DOHH2 (cell line): ENCODE data around the gene GFOD2.

Experiments used
- H3F3A ChIP-seq: fragments of 200-600 bp; sonication (generic), shearing (Covaris generic); 2 replicates; pipeline ENCODE4 v1.6.0; 2016; ENCODE audit warnings: antibody characterized with exemption, mild to moderate bottlenecking; ENCODE audit not compliant: control insufficient read depth, insufficient read depth
- H3K27ac ChIP-seq: fragments of 200-600 bp; sonication (generic); 2 replicates; pipeline ENCODE4 v1.5.1; 2014; ENCODE audit warnings: low read depth, mild to moderate bottlenecking, low read length, moderate library complexity
- H3K27me3 ChIP-seq: fragments of 200-600 bp; sonication (generic); 2 replicates; pipeline ENCODE4 v1.6.1; 2014; ENCODE audit warnings: mild to moderate bottlenecking, low read length, mixed read lengths; ENCODE audit not compliant: control insufficient read depth
- H3K36me3 ChIP-seq: fragments of 200-600 bp; sonication (generic); 2 replicates; pipeline ENCODE4 v1.6.1; 2014; ENCODE audit warnings: mild to moderate bottlenecking, low read length, moderate library complexity, mixed read lengths; ENCODE audit not compliant: control insufficient read depth
- H3K4me1 ChIP-seq: fragments of 200-600 bp; sonication (generic); 2 replicates; pipeline ENCODE4 v1.6.1; 2014; ENCODE audit warnings: mild to moderate bottlenecking, low read length, mixed read lengths; ENCODE audit not compliant: control insufficient read depth
- H3K4me2 ChIP-seq: fragments of 200-600 bp; sonication (generic); 2 replicates; pipeline ENCODE4 v1.6.0; 2014; ENCODE audit warnings: mild to moderate bottlenecking, low read length, moderate library complexity
- H3K4me3 ChIP-seq: fragments of 200-600 bp; sonication (generic); 2 replicates; pipeline ENCODE4 v1.5.1; 2014; ENCODE audit warnings: mild to moderate bottlenecking, low read length, mixed read lengths
- H3K79me2 ChIP-seq: fragments of 200-600 bp; sonication (generic); 2 replicates; pipeline ENCODE4 v1.6.1; 2014; ENCODE audit warnings: mild to moderate bottlenecking, low read length, mixed read lengths; ENCODE audit not compliant: control insufficient read depth
- H3K9me2 ChIP-seq: fragments of 200-600 bp; sonication (generic); replicated peaks from 2 replicates; pipeline ENCODE4 v1.6.1; 2014; ENCODE audit warnings: mild to moderate bottlenecking, low read length, mixed read lengths; ENCODE audit not compliant: control insufficient read depth
- H3K9me3 ChIP-seq: fragments of 200-600 bp; sonication (generic); 2 replicates; pipeline ENCODE4 v1.6.1; 2014; ENCODE audit warnings: antibody characterized with exemption, low read length, mixed read lengths; ENCODE audit not compliant: control insufficient read depth, insufficient read depth
- H4K20me1 ChIP-seq: fragments of 200-600 bp; sonication (generic); 2 replicates; pipeline ENCODE4 v1.6.0; 2014; ENCODE audit warnings: low read depth, mild to moderate bottlenecking, antibody characterized with exemption, low read length, moderate library complexity; ENCODE audit not compliant: control insufficient read depth, insufficient read depth
- EZH2phosphoT487 ChIP-seq: fragments of 200-600 bp; sonication (generic); IDR thresholded peaks from 2 replicates; pipeline ENCODE4 v1.6.1; 2017; ENCODE audit warnings: borderline replicate concordance, mild to moderate bottlenecking, antibody characterized with exemption, low read length, moderate library complexity, mixed read lengths
- TF ChIP-seq, protein P1 (sequence below): fragments of 200-600 bp; sonication (generic); IDR thresholded peaks from one replicate; pipeline ENCODE4 v1.5.1; 2014; ENCODE audit warnings: antibody characterized with exemption, mild to moderate bottlenecking, low read depth, low read length; ENCODE audit not compliant: poor library complexity, severe bottlenecking

GFOD2 gene

DNA sequence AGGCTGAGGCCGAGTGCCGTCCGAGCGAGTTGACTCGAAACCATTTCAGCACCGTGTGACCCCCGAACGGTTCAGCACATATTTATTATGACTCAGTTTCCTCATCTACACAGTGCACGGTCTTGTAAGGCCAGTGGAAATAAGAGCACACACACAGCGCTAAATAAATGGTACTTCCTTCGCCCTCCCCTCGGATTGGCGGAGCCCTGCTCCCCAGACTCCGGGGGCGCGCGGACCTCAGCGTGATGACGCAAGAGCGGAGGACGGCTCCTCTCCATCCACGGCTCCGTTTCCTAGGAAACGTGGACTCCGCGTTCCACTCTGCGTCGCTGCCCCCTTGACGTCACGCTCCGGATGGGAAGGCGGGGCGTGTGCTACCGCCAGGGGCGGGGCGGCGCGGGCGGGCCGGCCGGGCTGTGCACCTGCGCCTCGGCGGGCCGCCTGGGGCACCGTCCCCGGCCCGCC lies 58.5 kb downstream of the GFOD2 start, which contains the start of gene PARD6A:
PARD6A (plus strand) TSS at position 397 of the 465 bp plus-strand sequence. CDS start 79 bp downstream, outside the sequence.
- H3K9me3 ChIP-seq, result no peaks in the 10 kb centered on the region
- H3K4me2 ChIP-seq, result peak within 1 kb of the TSS; percentile 94
- peaks cover 4% of the 10 kb centered on the region; the same call in 1 of the 2 replicates for H4K20me1 ChIP-seq
- H3K9me2 ChIP-seq, result no peaks in the 10 kb centered on the region
- peaks cover 29% of the 10 kb centered on the region for H3K79me2 ChIP-seq
- H3F3A ChIP-seq, result no peaks in the 10 kb centered on the region
- H3K4me1 ChIP-seq, result peaks cover 26% of the 10 kb centered on the region
- TF ChIP-seq EZH2phosphoT487, result no peak
- H3K4me3 ChIP-seq, result peak within 1 kb of the TSS; percentile 98
- peak within 1 kb of the TSS; percentile 79 for H3K27ac ChIP-seq
- no peaks in the 10 kb centered on the region for H3K27me3 ChIP-seq
- peaks cover 59% of the 10 kb centered on the region for H3K36me3 ChIP-seq

DNA sequence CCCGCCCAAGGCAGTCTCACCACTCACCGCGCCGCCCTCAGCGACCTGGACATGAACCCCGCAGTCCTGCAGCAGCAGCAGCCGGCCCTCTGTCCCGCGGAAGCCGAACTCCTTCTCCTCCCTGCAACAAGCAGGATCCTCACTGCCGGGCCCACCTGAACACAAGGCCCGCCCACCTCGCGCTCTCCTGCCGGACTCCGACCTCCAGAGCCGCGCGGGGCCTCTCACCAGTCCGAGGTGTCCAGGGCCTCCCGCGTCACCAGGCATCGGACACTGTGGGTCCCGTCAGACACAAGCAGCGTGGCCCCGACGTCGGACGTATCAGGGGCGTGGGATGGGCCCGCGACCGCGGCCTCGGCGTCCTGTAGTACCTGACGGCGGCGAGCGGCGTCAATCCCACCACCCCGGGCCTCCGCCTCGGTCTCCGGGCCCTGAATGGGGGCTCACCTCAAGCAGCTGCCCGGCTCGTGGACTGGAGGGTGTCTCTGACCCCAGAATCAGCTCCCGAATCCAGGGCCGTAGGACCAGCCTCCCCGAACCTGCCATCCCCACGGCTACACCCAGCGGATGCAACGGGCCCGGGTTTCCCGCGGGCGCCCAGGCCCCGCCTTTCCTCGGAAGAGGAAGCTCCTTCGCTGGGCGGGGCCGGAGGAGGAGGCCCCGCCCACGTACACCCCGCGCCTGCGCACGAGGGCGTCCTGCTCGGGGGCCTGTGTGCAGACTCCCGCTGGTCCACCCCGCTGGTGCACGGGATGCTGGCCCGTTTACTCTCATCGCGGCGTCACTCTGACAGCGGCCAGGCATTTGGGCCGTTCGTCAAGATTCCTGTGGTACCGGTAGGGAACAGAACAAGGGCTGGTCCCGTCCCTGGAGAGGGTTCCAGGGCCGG lies 59.2 kb downstream of the GFOD2 start, which contains the start of gene ACD:
ACD (minus strand) TSS at position 586 of the 889 bp plus-strand sequence; CDS start at position 546, 40 bp downstream.
- Histone ChIP-seq H3K27ac (peak within 1 kb of the TSS; percentile 79), H3K9me3 (no peaks in the 10 kb centered on the region), H4K20me1 (peaks cover 4% of the 10 kb centered on the region; the same call in 1 of the 2 replicates), H3K79me2 (peaks cover 29% of the 10 kb centered on the region), H3K4me2 (peak within 1 kb of the TSS; percentile 94), H3K4me3 (peak within 1 kb of the TSS; percentile 98), H3K4me1 (peaks cover 24% of the 10 kb centered on the region), H3K36me3 (peaks cover 66% of the 10 kb centered on the region), H3K27me3 (no peaks in the 10 kb centered on the region), H3K9me2 (no peaks in the 10 kb centered on the region), H3F3A (peaks cover under 1% of the 10 kb centered on the region; the same call in 1 of the 2 replicates)
- no peak for TF ChIP-seq EZH2phosphoT487
- TF ChIP-seq, protein P1, sequence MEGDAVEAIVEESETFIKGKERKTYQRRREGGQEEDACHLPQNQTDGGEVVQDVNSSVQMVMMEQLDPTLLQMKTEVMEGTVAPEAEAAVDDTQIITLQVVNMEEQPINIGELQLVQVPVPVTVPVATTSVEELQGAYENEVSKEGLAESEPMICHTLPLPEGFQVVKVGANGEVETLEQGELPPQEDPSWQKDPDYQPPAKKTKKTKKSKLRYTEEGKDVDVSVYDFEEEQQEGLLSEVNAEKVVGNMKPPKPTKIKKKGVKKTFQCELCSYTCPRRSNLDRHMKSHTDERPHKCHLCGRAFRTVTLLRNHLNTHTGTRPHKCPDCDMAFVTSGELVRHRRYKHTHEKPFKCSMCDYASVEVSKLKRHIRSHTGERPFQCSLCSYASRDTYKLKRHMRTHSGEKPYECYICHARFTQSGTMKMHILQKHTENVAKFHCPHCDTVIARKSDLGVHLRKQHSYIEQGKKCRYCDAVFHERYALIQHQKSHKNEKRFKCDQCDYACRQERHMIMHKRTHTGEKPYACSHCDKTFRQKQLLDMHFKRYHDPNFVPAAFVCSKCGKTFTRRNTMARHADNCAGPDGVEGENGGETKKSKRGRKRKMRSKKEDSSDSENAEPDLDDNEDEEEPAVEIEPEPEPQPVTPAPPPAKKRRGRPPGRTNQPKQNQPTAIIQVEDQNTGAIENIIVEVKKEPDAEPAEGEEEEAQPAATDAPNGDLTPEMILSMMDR, result no peak

DNA sequence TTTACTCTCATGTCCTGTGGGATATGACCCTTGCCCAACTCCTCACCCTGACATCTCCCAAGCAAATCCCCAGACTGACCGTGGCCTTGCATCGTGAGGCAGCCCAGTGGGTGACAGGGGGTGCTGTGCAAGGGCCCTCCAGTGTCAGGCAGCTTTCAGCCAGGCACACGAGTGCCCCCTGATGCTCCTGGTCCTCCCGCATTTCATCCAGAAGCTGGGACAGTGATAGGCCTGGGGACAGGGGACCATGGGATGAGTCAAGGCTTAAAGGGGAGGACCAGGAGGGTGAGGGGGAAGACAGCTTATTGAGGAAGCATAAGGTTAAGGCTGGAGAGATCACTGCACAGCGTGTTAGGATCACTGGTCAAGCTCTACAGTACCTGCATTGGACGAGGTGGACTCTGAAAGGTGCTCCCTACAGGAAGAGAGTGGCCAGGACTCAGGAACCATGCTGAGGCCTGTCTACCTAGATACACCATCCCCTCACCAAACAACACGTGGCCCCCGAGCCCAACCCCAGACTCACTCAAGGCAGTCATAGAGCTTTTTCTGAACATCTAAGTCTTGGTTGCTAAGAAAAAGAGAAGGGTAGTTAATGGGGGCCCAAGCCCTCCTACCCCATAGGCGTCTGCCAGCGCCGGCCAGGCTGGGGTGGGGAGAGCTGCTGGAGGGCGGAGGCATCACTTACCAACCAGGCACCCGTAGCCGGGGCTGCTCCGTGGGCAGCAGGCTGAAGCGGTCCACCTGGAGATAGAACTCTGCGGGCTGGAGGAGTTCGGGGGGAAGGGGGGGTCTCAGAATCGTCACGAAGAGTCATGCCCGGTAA lies 60.1 kb downstream of the GFOD2 start:
- peaks cover 24% of the 10 kb centered on the region for H3K4me1 ChIP-seq
- TF ChIP-seq, protein P1, result no peak
- TF ChIP-seq EZH2phosphoT487, result no peak
- H3F3A ChIP-seq, result peaks cover 3% of the 10 kb centered on the region; the same call in 1 of the 2 replicates
- peaks cover 73% of the 10 kb centered on the region for H3K36me3 ChIP-seq
- no peaks in the 10 kb centered on the region for H3K27me3 ChIP-seq
- peaks cover 29% of the 10 kb centered on the region for H3K79me2 ChIP-seq
- H3K4me3 ChIP-seq, result peak overlapping the region; percentile 98
- H3K9me3 ChIP-seq, result no peaks in the 10 kb centered on the region
- H3K4me2 ChIP-seq, result peak overlapping the region; percentile 94
- peaks cover 4% of the 10 kb centered on the region; the same call in 1 of the 2 replicates for H4K20me1 ChIP-seq
- H3K27ac ChIP-seq, result peak overlapping the region; percentile 79
- H3K9me2 ChIP-seq, result no peaks in the 10 kb centered on the region
